Stimulated activated CD4-positive, alpha-beta T cell treated with anti-CD3 and anti-CD28 coated beads, TNF-alpha, amount 100 ng/mL, for 48 hours (primary cell): ENCODE measurements around the gene TMCO6.
"Not testable (repeated sequence)": the region's sequence is repeated elsewhere in the genome, so short reads cannot be mapped to it uniquely, and the experiment has no call there.

Source experiments
- DNase-seq, 3 donors: peaks; one replicate each; pipeline ENCODE4 v3.0.0-alpha.2; 2020; ENCODE audit warnings: low read depth in 3 of 3

TMCO6 gene

GRCh38 chr5:140630292-140631035 lies 8.8 kb upstream of the TMCO6 start:
- no peak for DNase-seq

GRCh38 chr5:140631036-140631417 lies 8.2 kb upstream of the TMCO6 start:
- no peak for DNase-seq

- no peak for DNase-seq
These were observed 7.4 kb upstream of the TMCO6 start for GRCh38 chr5:140631831-140632365.

GRCh38 chr5:140632366-140633020 lies 6.8 kb upstream of the TMCO6 start:
- peak in 1 of 3 donors; percentile 10 for DNase-seq

- no peak for DNase-seq
These were observed 6.2 kb upstream of the TMCO6 start, which contains the start of gene CD14 for GRCh38 chr5:140633021-140633471. Gene CD14 (minus strand): TSS chr5:140633175. CDS start chr5:140633071, 104 bp downstream.

GRCh38 chr5:140633501-140633900 lies 5.8 kb upstream of the TMCO6 start:
- DNase-seq: no peak

- no peak for DNase-seq
These were observed 5.1 kb upstream of the TMCO6 start for GRCh38 chr5:140634103-140634502.

GRCh38 chr5:140635291-140636257 lies 3.7 kb upstream of the TMCO6 start:
- no peak for DNase-seq

- no peak for DNase-seq
These were observed 1.7 kb upstream of the TMCO6 start for GRCh38 chr5:140637371-140638100.

GRCh38 chr5:140638898-140639147 lies 428 bp upstream of the TMCO6 start:
- DNase-seq: not testable (repeated sequence)

GRCh38 chr5:140641716-140642115 lies 2.5 kb downstream of the TMCO6 start:
- no peak for DNase-seq

- DNase-seq: no peak
These were observed 3.5 kb downstream of the TMCO6 start for GRCh38 chr5:140642718-140643117.

- DNase-seq: no peak
These were observed 7.8 kb downstream of the TMCO6 start for GRCh38 chr5:140647042-140647419.

GRCh38 chr5:140658870-140659269 lies 19.6 kb downstream of the TMCO6 start:
- DNase-seq: no peak

GRCh38 chr5:140660371-140660770 lies 21.1 kb downstream of the TMCO6 start:
- DNase-seq: not testable (repeated sequence)

- no peak for DNase-seq
These were observed 24.7 kb downstream of the TMCO6 start for GRCh38 chr5:140664030-140664358.

- DNase-seq: peak; percentile 95 to 96 (median 95)
These were observed 25.3 kb downstream of the TMCO6 start, which contains the start of gene WDR55 for GRCh38 chr5:140664359-140665119. Gene WDR55 (plus strand): TSS chr5:140664904. CDS start chr5:140664913, 9 bp downstream.

GRCh38 chr5:140671035-140671434 lies 31.8 kb downstream of the TMCO6 start:
- not testable (repeated sequence) for DNase-seq

GRCh38 chr5:140671472-140672125 lies 32.3 kb downstream of the TMCO6 start:
- no peak for DNase-seq
